NCI-H2227 treated with DMSO at 0.1 percent for 48 hours (cell line): ENCODE data around the gene EIF2A.
"Not testable (repeated sequence)": the region's sequence is repeated elsewhere in the genome, so short reads cannot be mapped to it uniquely, and the experiment has no call there.

Source experiments
- DNase-seq: peaks from one replicate; lab custom pipeline; 2025; lab: John Stamatoyannopoulos, UW

EIF2A gene

DNA sequence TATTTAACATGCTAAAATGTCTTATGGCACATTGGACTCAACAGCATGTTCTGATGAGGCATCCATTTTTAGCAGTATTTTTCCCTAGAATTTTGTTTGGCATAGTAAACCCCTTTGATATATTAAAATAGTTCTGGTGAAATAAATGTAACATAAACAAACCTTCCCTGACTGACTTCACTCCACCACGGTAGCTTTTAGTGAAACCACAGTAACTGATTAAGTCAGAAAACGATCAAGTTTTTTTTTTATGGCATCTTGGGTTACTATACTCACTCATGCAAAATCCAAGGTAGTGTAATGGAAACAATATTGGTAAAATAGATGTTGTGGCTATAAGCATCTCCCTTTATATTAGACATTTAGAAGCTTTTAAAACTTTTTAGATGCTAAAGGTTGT is 3.1 kb upstream of the EIF2A start:
- DNase-seq, result no peak

DNA sequence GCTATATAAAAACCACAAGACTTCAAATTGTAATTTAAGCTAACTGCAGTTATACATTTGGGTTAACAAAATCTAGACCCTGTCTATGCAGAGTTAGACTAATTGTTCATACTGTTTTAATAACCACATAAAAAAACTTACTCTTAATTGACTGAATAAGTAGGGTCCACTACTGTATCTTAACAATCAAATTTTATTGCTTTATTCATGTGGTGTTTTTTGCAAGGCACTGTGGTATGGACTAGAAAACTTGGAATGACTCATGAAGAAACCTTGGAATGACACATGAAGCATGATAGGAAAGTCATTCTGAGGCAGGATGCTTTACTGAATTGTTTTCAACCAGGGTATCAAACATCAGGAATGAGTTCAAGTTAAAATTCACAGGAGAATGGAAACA is 2.5 kb upstream of the EIF2A start:
- no peak for DNase-seq

DNA sequence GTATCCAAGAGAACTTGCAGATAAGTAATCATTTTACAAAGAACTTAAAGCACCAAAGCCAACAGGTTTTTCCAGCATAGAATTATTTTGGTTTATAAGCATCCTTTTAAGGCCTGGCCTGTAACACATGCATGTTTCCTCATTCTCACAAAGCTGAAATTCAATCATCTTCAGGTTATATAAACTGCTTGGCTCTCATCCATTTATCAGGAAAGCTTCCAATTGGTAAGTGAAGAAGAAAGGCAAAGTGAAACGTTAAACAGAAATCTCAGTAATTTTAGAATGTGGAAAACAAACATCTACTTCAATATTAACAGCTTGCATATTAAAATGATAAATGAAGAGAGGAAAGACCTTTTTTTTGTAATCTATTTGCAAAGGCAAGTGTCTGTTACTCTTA is 1.9 kb upstream of the EIF2A start:
- no peak for DNase-seq

GRCh38 chr3:150545419-150546225 is 965 bp upstream of the EIF2A start:
- peak; percentile 54 for DNase-seq

GRCh38 chr3:150547045-150547741 is 606 bp downstream of the EIF2A start:
- DNase-seq, result peak; percentile 2

DNA sequence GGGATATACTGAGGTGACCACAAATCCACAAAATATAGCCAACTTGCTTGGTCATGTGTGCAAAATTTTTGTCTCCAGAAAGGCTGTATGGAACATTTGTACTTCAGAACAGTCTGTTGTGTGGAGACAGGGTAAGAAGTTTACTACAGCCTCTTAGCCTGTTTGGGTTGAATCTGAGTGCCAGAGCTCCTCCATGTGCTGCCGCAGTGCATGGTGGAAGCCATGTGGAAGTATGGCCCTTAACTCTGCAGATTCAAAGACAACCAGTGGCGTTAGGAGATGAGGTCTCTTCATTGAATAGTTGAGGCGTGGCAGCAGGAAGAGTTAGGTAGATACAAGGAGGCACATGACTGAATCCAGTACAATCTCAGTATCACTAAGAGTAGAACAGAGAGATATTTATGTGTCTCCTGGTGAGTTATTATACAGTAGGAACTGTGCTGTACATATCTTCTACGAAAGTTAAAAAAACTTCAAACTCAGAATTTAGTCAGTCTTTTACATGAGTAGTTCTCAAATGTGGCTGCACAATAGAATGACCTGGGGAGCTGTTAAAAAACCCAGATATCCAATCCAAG is 9.4 kb downstream of the EIF2A start:
- no peak for DNase-seq

GRCh38 chr3:150556792-150557191 is 10.2 kb downstream of the EIF2A start:
- DNase-seq, result no peak

DNA sequence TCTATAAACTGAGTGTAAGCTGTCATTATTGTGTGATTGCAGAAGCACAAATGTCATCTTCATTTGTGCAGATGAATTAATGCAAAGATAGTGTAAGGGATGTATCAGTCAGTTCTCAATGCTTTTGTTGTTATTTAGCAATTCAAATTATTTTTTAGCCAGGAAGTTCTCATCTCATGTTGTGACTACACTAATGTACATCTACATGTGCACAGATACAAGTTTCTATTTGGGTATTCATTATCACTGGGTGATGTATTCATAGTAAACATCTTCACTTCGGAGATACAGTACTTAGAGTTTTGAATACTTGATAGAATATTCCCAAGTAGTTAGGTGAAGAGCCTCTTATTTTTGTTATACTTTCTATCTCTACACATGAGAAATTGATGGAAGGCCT is 11.1 kb downstream of the EIF2A start:
- no peak for DNase-seq

DNA sequence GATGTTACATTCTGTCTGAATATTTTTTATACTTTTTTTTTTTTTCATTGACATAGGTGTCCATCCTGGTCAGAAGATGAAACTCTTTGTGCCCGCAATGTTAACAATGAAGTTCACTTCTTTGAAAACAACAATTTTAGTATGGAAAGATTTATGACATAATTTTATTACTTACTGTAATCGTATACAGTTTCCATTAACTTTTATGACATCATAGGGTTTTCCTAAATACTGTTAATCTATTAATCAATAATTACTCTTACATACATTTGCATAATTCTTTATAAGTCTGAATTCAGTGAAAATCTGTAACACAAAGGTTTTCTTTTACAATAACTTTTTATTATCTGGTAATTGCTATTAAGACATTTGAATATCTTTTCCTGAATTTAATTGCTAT is 17.7 kb downstream of the EIF2A start:
- DNase-seq, result no peak

DNA sequence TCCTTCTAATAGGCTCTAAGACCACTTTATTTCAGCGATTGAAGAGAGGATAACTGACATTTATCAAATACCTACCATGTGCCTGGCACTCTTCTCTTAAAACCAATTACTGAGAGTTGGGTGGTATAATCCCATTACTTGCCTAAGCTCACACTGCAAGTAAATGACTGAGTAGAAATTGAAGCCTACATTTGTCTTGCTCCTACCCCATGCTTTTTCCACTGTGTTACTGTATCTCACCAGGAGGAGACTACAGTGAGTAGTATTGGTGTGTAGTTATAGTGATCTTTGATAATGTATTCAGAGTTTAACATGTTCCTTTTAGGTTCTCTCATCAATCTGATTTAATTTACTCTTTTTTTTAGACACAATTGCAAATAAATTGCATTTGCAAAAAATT is 20.7 kb downstream of the EIF2A start:
- DNase-seq, result no peak

DNA sequence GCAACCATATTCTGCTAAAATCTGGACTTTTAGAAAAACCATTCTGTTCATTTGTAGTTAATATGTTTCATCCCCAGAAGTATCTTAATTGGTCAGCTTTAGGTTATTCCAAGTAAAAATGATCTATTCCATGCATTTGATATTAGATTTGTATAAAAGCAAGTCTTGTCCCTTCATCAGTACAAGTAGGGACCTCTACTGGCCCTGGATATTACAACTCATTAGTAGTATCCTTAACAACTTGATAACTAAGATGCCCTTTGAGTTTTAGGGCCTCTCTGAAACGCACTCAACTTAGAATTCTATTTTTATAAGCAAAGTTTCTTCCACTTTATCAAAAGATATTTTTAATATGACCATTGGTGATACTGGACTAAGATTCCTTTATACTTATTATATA is 31.3 kb downstream of the EIF2A start:
- DNase-seq, result no peak

GRCh38 chr3:150581174-150581573 is 34.6 kb downstream of the EIF2A start:
- no peak for DNase-seq

GRCh38 chr3:150582620-150583019 is 36.0 kb downstream of the EIF2A start:
- no peak for DNase-seq

- no peak for DNase-seq
Measured at GRCh38 chr3:150583028-150583427, 36.4 kb downstream of the EIF2A start.

DNA sequence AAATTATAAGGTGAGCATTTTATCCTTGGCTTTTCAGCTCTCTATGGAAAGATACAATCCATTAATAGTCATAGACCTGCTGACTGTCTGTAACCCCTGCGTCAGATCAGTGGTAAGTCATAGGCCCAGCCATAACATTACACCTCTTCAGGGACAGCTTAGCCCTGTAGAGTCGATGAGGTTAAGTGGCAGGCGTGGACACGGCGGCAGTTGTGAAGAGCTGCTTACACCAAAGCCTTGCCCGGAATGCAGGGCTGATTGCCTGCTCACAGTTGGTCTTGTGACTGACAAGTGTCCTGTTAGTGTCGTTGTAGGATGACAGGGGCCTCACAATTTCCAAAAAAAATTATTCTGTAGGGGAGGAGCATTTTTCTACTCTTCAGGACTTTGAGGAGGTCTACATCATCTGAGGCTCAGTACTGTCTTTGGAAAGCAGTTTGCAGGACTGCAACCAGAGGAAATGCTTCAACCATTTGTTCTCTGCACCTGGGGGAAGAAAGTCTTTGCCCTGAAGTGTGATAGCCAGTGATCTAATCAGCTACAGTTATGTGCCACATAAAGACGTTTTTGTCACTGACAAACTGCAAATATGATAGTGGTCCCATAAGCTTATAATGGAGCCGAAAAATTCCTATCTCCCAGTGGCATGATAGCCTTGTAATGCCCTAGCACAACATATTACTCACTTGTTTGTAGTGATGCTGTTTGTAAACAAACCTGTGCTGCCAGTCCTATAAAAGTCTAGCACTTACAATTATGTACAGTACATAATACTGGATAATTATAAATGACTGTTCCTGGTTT is 41.6 kb downstream of the EIF2A start:
- peak; percentile 3 for DNase-seq

DNA sequence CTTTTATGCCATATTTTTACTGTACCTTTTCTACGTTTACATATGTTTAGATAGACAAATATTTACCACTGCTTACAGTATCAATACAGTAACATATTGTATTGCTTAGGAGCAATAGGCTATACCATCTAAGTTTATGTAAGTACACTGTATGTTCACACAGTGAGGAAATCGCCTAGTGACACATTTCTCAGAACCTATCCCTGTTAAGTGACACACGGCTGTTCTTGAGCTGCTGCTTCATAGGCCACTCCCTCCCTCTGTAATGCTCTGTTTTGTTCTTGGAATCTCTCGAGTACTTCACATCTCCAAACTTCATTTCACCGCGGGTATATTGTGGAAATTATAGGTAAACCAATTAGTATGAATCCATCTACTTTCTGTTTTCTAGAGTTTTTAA is 43.2 kb downstream of the EIF2A start:
- no peak for DNase-seq

DNA sequence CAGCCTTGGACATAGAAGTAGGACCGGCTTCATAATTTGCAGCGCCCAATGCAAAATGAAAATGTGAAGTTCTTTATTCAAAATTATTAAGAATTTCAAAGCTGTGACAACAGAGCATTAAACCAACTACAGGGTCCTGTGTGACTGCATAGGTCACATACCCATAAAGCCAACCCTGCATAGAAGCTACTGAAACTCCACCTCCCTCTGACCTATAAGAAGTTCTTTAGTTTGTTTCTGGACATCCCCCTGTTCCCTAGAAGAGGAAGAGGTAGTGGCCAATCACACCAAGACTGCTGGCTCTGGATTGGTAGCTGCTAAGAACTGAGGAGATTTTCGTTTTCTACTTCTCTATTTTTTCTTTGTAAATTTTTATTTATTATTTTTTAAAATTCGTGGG is 47.6 kb downstream of the EIF2A start:
- DNase-seq, result no peak

DNA sequence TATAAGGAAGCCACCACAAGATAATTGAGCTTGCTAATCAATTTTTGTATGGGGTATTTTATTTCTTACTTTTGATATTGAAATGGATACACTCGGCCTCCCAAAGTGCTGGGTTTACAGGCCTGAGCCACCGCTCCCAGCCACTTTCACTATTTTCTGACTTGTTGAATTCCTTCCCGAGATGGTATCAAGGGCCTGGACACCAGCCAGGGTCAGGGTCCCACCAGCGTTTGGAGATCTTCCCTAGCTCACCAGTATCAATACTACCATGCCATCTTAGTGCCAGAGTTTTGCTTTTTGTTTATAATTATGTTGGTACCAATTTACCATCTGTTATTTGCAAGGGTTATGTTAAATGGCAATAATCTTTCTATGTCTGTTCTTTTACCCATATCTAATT is 51.1 kb downstream of the EIF2A start:
- no peak for DNase-seq

- DNase-seq, result no peak
Measured at GRCh38 chr3:150599611-150600297, 53.2 kb downstream of the EIF2A start.

GRCh38 chr3:150600647-150601530 is 54.3 kb downstream of the EIF2A start:
- DNase-seq, result not testable (repeated sequence)
